SK-N-SH treated with all-trans-retinoic acid at 6 μM for 48 hours (cell line): Measurements from ENCODE around the gene LRCH4.

Experiments used
- ATAC-seq: fragments of 200-7000 bp; cut with Tn5 transposase; 3 replicates; pipeline ENCODE4 v1.9.1; 2020; ENCODE audit warnings: mild to moderate bottlenecking, moderate library complexity
- ARNTL ChIP-seq: fragments of 450-650 bp; formaldehyde crosslinking; IDR thresholded peaks from 2 replicates; pipeline ENCODE4 v1.5.0; 2020; ENCODE audit warnings: low read depth, mild to moderate bottlenecking, moderate library complexity, borderline replicate concordance
- BACH2 ChIP-seq: fragments of 250-450 bp; sonication (Bioruptor Pico); IDR thresholded peaks from 2 replicates; pipeline ENCODE4 v1.9.0; 2021; ENCODE audit warnings: mild to moderate bottlenecking, borderline replicate concordance
- CREB5 ChIP-seq: fragments of 250-450 bp; sonication (Bioruptor Pico); IDR thresholded peaks from 2 replicates; pipeline ENCODE4 v1.5.1; 2020; ENCODE audit warnings: low read depth, mild to moderate bottlenecking, moderate library complexity
- CSDC2 ChIP-seq: fragments of 250-450 bp; sonication (Bioruptor Pico); IDR thresholded peaks from 2 replicates; pipeline ENCODE4 v1.5.0; 2020; ENCODE audit warnings: mild to moderate bottlenecking, moderate library complexity
- CSRNP3 ChIP-seq: fragments of 250-450 bp; sonication (Bioruptor Pico); IDR thresholded peaks from 2 replicates; pipeline ENCODE4 v1.5.1; 2021; ENCODE audit warnings: mild to moderate bottlenecking, moderate library complexity
- ESRRG ChIP-seq: fragments of 250-450 bp; sonication (Bioruptor Pico); IDR thresholded peaks from 2 replicates; pipeline ENCODE4 v1.6.1; 2021; ENCODE audit warnings: mild to moderate bottlenecking
- GLIS3 ChIP-seq: fragments of 250-450 bp; sonication (Bioruptor Pico); IDR thresholded peaks from 2 replicates; pipeline ENCODE4 v1.5.0; 2020; ENCODE audit warnings: mild to moderate bottlenecking, moderate library complexity
- OSR1 ChIP-seq: fragments of 250-450 bp; sonication (Bioruptor Pico); IDR thresholded peaks from 2 replicates; pipeline ENCODE4 v1.8.0; 2022; ENCODE audit warnings: moderate library complexity, mild to moderate bottlenecking, inconsistent platforms
- PATZ1 ChIP-seq: fragments of 250-450 bp; sonication (Bioruptor Pico); IDR thresholded peaks from 2 replicates; pipeline ENCODE4 v1.8.0; 2020; ENCODE audit warnings: mild to moderate bottlenecking, moderate library complexity, borderline replicate concordance
- POU6F1 ChIP-seq: fragments of 250-450 bp; sonication (Bioruptor Pico); IDR thresholded peaks from 2 replicates; pipeline ENCODE4 v1.8.0; 2021; ENCODE audit warnings: low read depth, mild to moderate bottlenecking, moderate library complexity, borderline replicate concordance
- RARB ChIP-seq: fragments of 250-450 bp; sonication (Bioruptor Pico); IDR thresholded peaks from 2 replicates; pipeline ENCODE4 v1.8.0; 2021; ENCODE audit warnings: mild to moderate bottlenecking, moderate library complexity
- TCF4 ChIP-seq: fragments of 250-450 bp; sonication (Bioruptor Pico); IDR thresholded peaks from 2 replicates; pipeline ENCODE4 v1.8.0; 2021; ENCODE audit warnings: mild to moderate bottlenecking, moderate library complexity, borderline replicate concordance
- TOX ChIP-seq: fragments of 250-450 bp; sonication (Bioruptor Pico); IDR thresholded peaks from 2 replicates; pipeline ENCODE4 v1.8.0; 2021; ENCODE audit warnings: mild to moderate bottlenecking, moderate library complexity, borderline replicate concordance
- ZC3H10 ChIP-seq: fragments of 250-450 bp; sonication (Bioruptor Pico); IDR thresholded peaks from 2 replicates; pipeline ENCODE4 v1.5.1; 2021; ENCODE audit warnings: mild to moderate bottlenecking, moderate library complexity
- ZFP3 ChIP-seq: fragments of 250-450 bp; sonication (Bioruptor Pico); IDR thresholded peaks from 2 replicates; pipeline ENCODE4 v1.5.0; 2020; ENCODE audit warnings: mild to moderate bottlenecking, moderate library complexity
- ZFP30 ChIP-seq: fragments of 450-650 bp; formaldehyde crosslinking; IDR thresholded peaks from 2 replicates; pipeline ENCODE4 v1.5.0; 2022; ENCODE audit warnings: mild to moderate bottlenecking, moderate library complexity
- ZNF565 ChIP-seq: fragments of 450-650 bp; formaldehyde crosslinking; conservative IDR thresholded peaks from 2 replicates; pipeline ENCODE4 v1.5.0; 2020; ENCODE audit warnings: low read depth, mild to moderate bottlenecking, moderate library complexity
- ZNF70 ChIP-seq: fragments of 450-650 bp; formaldehyde crosslinking; IDR thresholded peaks from 2 replicates; pipeline ENCODE4 v1.5.0; 2020; ENCODE audit warnings: mild to moderate bottlenecking, moderate library complexity
- ZNF8 ChIP-seq: fragments of 450-650 bp; formaldehyde crosslinking; IDR thresholded peaks from 2 replicates; pipeline ENCODE4 v1.5.0; 2020; ENCODE audit warnings: mild to moderate bottlenecking, moderate library complexity

Gene LRCH4

GRCh38 chr7:100590077-100590737 lies 4.3 kb upstream of the LRCH4 start:
- TF ChIP-seq CSDC2 (CRISPR knock-in tag) (no peak), TOX (CRISPR knock-in tag) (no peak), TCF4 (CRISPR knock-in tag) (no peak), OSR1 (CRISPR knock-in tag) (no peak), BACH2 (CRISPR knock-in tag) (no peak), ZNF70 (CRISPR knock-in tag) (no peak), ZC3H10 (CRISPR knock-in tag) (no peak), RARB (CRISPR knock-in tag) (no peak), POU6F1 (CRISPR knock-in tag) (no peak), ZFP30 (CRISPR knock-in tag) (no peak), ARNTL (CRISPR knock-in tag) (no peak), GLIS3 (CRISPR knock-in tag) (no peak)
- TF ChIP-seq, all 23 proteins: peak for 0
- no peak for ATAC-seq

GRCh38 chr7:100589341-100589947 lies 3.5 kb upstream of the LRCH4 start:
- no peak for TF ChIP-seq TOX (CRISPR knock-in tag)
- TF ChIP-seq ZC3H10 (CRISPR knock-in tag): no peak
- no peak for TF ChIP-seq ZNF8
- TF ChIP-seq CSDC2 (CRISPR knock-in tag): no peak
- TF ChIP-seq CREB5 (CRISPR knock-in tag): no peak
- TF ChIP-seq ZNF565: no peak
- no peak for TF ChIP-seq PATZ1 (CRISPR knock-in tag)
- no peak for TF ChIP-seq TCF4 (CRISPR knock-in tag)
- ATAC-seq: no peak

- TF ChIP-seq CSRNP3 (CRISPR knock-in tag) (no peak), ZC3H10 (CRISPR knock-in tag) (no peak), TOX (CRISPR knock-in tag) (no peak), RARB (CRISPR knock-in tag) (no peak), ESRRG (no peak), CREB5 (CRISPR knock-in tag) (no peak), PATZ1 (CRISPR knock-in tag) (no peak), ZFP3 (CRISPR knock-in tag) (no peak), TCF4 (CRISPR knock-in tag) (no peak), GLIS3 (CRISPR knock-in tag) (no peak)
- TF ChIP-seq, all 23 proteins: peak for 0
- no peak for ATAC-seq
Observed at GRCh38 chr7:100588438-100588837, 2.5 kb upstream of the LRCH4 start.
